ENCODE results near the gene GPR83.

DNA sequence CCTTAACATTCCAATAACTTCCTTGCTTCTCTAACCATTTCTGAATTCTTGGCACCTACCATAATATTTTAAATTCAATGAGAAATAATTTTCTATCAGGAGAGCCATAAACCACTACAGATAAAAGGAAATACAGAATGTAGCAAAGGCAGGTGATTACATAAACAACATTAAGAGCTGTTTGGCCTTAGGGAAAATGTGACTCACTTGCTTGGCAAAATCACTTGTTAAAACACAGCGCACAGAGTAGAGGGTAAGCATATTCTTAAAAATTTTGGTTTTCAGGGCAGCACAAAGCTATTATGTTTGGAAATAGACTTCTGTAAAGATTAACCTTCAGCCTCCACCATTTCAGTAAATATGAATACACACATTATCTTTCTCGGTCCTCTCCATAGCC, 70.4 kb downstream of the GPR83 start:
- TF ChIP-seq, protein P1, sequence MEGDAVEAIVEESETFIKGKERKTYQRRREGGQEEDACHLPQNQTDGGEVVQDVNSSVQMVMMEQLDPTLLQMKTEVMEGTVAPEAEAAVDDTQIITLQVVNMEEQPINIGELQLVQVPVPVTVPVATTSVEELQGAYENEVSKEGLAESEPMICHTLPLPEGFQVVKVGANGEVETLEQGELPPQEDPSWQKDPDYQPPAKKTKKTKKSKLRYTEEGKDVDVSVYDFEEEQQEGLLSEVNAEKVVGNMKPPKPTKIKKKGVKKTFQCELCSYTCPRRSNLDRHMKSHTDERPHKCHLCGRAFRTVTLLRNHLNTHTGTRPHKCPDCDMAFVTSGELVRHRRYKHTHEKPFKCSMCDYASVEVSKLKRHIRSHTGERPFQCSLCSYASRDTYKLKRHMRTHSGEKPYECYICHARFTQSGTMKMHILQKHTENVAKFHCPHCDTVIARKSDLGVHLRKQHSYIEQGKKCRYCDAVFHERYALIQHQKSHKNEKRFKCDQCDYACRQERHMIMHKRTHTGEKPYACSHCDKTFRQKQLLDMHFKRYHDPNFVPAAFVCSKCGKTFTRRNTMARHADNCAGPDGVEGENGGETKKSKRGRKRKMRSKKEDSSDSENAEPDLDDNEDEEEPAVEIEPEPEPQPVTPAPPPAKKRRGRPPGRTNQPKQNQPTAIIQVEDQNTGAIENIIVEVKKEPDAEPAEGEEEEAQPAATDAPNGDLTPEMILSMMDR (IDR thresholded peaks at IDR 0.05) = no peak
- no peak for TF ChIP-seq POLR2A (IDR thresholded peaks at IDR 0.05)
